Activated T-cell treated with anti-CD3 and anti-CD28 coated beads for 1 hour (primary cell): Measurements from ENCODE around the gene LMF1.
"Not testable (repeated sequence)": the region's sequence is repeated elsewhere in the genome, so short reads cannot be mapped to it uniquely, and the experiment has no call there.

Source experiments
- DNase-seq: peaks from one replicate; pipeline ENCODE4 v3.0.0-alpha.2; 2020; ENCODE audit warnings: low read depth

Gene LMF1

GRCh38 chr16:947922-948303 lies 22.9 kb downstream of the LMF1 start:
- DNase-seq: not testable (repeated sequence)

DNA sequence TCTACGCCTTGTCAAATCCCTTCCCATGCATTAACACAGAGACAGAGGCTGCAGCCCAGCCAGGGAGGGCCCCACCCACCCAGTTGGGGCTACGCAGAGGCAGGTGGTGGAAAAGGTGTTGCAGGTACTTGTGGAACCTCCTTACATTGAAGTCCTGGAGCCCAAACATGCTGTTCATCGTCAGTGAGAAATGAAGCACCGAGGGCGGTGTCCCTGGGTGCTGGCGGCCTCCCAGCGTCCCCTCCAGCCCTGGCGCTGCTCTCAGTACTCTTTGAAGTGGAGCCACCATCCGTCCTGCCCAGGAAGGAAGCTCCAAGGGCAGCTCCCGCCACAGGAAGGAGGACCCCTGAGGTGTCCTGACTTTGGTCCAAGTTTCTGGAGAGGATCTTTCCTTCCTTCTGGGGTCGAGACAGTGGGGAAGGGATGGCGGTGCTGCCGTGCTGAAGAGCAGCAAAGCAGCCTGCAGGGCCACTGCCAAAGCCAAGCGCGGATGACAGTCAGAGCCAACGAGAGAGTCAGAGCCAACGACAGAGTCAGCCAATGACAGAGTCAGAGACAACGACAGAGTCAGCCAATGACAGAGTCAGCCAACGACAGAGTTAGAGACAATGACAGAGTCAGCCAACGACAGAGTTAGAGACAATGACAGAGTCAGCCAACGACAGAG lies 23.4 kb downstream of the LMF1 start:
- no peak for DNase-seq

- no peak for DNase-seq
Measured at GRCh38 chr16:946048-946395, 24.8 kb downstream of the LMF1 start.

- no peak for DNase-seq
Measured at GRCh38 chr16:945271-946047, 25.3 kb downstream of the LMF1 start.

DNA sequence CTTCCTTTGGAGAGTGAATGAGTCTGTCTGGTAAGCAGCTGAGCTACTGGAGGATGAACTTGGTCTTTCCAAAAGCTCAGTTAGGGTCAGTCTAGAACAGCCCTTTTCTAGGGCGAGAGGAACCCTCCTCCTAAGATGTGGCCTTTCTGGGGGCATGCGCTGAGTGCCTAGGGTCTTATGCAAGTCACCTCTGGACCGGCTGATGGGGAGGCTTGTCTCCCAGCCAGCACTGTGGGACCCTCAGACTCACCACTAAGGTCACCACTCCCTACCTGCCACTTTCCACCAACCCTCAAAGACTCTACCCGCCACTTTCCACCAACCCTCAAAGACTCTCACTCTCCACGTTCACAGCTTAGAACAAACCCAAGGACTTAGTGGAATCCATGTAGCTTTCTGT lies 26.8 kb downstream of the LMF1 start:
- no peak for DNase-seq

- no peak for DNase-seq
Measured at GRCh38 chr16:942436-943060, 28.2 kb downstream of the LMF1 start.

- no peak for DNase-seq
Measured at GRCh38 chr16:939941-940340, 30.8 kb downstream of the LMF1 start.

DNA sequence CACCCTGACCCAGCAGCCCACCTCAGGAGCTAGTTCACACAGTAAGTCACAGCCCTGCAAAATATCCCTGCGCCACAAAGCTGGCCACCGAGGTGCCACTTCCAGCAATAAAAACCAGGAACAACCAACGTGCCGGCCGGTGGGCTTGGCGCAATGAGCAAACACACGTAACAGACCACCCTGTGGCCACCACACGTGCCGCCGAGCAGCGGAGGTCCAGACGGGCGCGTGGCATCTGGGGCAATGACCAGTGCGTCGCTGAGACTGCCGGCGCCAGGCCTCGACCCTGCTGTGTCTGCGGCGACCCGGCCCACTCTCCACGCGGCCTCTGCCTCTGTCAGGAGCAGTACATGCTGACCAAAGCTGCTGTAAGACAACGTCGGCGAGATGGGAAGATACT lies 31.5 kb downstream of the LMF1 start:
- no peak for DNase-seq

DNA sequence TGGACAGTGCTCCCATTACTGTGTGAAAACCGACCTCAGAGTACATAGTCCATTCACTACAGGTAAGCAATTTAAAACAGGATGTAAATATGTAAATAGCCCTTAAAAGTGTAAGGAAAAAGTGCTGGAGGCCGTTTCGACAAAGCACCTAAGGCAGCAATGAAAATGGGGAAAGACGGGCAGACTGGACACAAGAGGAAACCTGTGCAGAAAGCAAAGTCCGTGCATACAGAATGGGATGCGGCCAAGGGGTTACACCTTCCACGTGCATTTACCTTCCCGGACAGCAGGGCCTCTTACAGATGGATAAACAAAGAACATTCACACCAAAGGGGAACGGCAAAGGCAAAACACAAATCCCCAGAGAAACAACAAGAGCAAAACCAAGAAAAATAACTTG lies 32.0 kb downstream of the LMF1 start:
- DNase-seq: no peak

- DNase-seq: no peak
Measured at GRCh38 chr16:938136-938535, 32.6 kb downstream of the LMF1 start.

- no peak for DNase-seq
Measured at GRCh38 chr16:937723-938122, 33.1 kb downstream of the LMF1 start.

GRCh38 chr16:937311-937710 lies 33.5 kb downstream of the LMF1 start:
- no peak for DNase-seq

DNA sequence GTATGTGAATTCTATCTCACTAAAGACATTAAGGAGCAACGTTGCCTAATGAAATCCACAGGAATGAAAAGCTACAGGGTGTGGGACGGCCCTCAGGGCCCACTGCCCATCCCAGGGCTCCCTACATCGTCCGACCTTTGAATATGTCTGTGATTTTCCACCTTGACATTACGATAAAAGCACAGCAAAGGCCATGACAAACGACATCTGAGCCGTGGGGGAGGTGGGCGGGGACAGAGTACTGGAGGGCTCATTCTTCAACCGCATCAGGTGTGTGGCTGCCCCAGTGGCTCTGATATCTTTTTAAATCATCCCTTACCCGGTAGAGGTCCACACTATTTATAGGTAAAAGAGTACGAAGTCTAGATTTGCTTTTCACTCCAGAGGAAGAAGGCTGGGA lies 35.1 kb downstream of the LMF1 start:
- no peak for DNase-seq

- DNase-seq: no peak
Measured at GRCh38 chr16:934178-934577, 36.6 kb downstream of the LMF1 start.

GRCh38 chr16:933581-933980 lies 37.2 kb downstream of the LMF1 start:
- no peak for DNase-seq

- no peak for DNase-seq
Measured at GRCh38 chr16:932831-933330, 37.9 kb downstream of the LMF1 start.

- DNase-seq: no peak
Measured at GRCh38 chr16:931626-932500, 38.9 kb downstream of the LMF1 start.

GRCh38 chr16:931171-931570 lies 39.6 kb downstream of the LMF1 start:
- no peak for DNase-seq

DNA sequence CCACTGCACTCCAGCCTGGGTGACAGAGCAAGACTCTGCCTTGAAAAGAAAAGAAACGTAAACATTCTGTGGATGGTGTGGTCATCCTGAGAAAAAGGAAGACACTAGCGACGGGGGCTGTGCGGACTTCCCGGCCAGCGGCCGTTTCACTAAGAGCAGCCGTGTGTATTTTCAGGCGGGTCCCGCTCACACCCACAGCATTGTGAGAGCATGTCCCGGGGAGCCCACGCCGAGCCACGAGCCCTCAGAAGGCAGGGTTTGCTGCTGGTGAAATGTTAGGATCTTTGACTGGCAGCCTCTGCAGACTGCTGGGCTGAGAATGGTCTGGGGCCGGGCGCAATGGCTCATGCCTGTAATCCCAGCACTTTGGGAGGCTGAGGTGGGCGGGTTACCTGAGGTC lies 40.3 kb downstream of the LMF1 start:
- no peak for DNase-seq

- DNase-seq: no peak
Measured at GRCh38 chr16:930076-930475, 40.7 kb downstream of the LMF1 start.

DNA sequence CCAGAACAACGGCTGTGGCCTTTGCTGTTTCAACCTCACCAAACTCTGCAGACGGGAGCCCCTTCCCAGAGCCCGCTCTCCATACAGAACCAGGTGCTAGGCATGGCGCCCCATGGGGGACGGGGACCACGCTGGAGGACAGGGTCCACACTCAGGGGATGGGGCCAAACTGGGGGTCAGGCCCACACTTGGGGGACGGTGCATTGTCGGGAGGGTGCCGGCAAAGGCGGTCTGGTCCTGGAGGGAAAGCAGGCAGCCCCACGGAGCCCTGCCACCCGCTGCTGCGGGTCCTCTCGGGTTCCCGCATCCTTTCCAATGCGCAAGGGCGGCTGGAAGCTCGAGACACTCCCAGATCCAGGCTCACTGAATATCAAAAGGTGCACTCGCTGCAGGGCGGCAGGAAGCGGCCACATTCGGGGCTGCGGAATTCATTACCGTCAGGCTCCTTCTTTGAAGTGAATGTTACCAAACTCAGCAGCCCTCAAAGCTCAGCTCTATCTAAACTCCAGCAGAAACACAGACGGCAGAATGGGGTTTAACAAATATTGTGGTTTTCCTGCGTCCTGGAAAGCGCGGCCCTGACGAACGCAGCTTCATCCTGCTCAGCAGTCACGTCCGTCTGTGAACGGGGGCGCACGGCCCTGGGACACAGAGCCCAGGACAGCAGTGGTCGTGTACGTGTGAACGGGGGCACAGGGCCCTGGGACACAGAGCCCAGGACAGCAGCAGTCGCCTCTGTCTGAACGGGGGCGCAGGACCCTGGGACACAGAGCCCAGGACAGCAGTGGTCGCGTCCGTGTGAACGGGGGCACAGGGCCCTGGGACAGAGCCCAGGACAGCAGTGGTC lies 41.3 kb downstream of the LMF1 start:
- DNase-seq: no peak
